Medulla oblongata (tissue), 1 donor: ENCODE data around the gene LRRC53.

Experiments used
- DNase-seq: peaks from one replicate; pipeline ENCODE4 v3.0.0-alpha.2; 2015; ENCODE audit errors: extremely low spot score

LRRC53 gene

GRCh38 chr1:74434321-74434720, 78.1 kb downstream of the LRRC53 start:
- no peak for DNase-seq

DNA sequence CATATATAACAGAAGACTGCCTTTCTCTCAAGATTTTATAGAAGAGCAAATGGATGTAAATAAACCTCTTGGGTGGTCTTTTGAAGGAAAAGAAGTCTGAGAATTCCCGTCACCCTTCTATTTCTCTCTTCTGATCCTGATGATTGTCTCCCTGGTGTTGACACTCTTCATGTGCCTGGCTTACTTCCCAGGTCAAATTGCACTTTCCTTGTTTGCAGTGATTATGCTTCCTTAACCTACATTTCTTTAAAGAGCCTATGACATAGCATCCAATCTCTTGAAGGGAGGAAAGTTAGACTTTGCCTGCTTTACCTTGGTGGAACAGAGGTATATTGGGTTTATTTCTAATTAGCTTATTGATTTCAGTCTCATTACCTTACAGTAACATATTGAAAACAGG, 80.1 kb downstream of the LRRC53 start:
- DNase-seq, result no peak

DNA sequence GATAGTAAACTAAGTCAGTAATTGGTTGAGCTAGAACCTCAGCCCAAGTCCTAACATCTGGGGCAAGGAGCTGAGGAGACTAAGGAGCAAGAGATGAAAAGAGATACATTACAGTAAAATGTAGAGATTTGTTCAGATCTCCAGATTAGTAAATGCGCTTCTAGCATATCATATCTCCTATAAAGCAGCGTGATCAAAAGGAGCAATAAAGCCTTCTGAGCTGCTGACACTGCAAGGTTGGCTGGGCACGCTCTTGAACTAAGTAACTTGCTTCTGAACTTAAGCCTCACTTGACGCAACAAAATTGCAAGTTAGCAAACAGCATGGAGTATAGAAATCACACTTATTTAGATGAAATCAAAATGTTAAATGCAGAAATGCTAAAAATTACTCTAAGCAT, 80.9 kb downstream of the LRRC53 start:
- DNase-seq, result no peak

GRCh38 chr1:74430342-74430934, 82.0 kb downstream of the LRRC53 start:
- no peak for DNase-seq

DNA sequence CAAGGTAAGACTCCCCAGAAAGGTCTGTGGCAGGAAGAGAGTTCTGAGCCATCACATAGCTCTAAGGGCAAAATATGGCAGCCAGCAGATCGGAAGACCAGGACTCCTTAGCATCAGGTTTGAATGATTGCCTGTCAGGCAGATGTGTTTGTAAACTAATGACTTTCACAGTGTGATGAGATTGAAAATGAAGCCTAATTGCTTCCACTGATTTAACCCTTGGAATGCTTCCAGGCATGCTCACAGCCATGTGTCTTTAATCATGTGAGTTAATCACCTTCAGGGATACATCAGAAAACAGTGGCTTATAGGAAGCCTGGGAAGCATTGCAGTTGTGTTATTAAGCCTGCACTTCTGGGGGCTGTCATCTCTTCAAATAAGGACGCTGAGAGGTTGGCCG, 82.8 kb downstream of the LRRC53 start:
- no peak for DNase-seq

GRCh38 chr1:74427681-74428080, 84.7 kb downstream of the LRRC53 start:
- DNase-seq, result no peak

DNA sequence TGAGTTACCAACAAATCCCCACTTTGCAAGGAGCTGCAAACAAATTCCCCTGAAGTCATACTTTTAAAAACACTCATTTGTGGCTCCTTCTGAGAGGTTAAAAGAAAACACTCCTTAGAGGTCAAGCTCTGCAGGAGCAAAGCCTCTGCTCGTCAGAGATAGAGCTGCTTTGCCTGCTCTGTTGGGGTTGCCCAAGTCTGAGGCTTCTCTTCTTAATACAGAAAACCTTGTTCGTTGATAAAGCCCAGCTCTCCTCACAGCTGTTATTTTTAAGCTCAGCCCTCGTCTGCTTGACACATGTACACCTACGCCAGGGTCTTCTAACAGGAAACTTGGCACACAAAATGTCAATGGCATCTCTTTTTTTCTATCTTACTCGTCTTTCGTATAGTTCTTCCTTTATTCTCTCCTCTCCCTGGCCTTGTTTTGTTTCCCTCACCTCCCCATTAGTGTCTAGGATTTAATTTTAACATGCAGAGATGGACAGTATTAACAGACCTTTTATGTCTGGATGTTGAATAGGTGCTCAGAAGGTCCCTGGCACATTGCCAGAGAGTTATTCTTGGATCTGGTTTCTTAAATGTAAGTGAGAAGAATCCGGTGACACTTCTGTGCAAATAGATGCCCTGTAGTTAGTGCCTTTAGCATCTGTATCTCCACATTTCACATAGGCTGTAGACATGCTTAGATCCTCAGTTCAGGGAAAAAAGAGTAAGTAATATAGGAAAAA, 86.0 kb downstream of the LRRC53 start:
- DNase-seq, result no peak

DNA sequence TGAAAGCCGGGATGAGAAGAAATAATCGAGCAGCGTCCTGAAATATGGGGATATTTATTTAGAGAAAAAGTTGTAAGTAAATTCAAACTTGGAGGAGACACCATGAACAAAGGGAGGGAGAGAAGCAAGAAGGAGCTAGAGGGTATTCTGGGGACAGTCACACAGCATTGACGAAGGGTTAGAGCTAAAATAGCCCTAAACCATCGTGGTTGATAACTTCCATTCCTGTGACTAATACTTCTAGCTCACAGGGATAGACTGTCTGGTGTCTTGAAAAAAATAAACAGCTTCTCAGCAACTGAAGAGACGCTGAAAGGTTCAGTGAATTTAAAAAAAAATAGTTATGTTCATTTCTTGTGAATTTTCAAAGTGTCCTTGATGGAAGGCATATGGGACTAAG, 86.7 kb downstream of the LRRC53 start:
- DNase-seq, result no peak

- DNase-seq, result no peak
Observed at GRCh38 chr1:74423471-74423870, 88.9 kb downstream of the LRRC53 start.

- DNase-seq, result no peak
Observed at GRCh38 chr1:74422421-74423292, 89.8 kb downstream of the LRRC53 start.

DNA sequence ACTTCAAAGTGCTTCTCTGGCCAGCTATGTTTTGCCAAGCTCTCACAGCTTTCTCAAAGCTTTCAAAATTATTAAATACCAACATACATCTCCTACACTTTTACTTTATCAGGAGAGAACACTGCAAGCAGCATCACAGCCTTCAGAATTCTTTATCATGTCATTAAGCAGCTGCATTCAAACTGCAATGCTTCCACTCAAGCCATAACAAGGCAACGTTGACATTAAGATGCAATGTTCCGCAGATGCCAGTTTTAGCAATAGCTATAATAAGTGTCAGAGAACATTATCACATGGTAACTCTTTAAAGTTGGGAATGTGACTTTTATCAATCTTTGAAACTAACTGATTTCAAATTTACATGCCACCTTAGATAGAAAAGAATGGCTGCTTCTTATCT, 91.9 kb downstream of the LRRC53 start:
- DNase-seq, result no peak
